ENCODE data around the gene RXRB.

GRCh38 chr6:33236852-33237251 lies 36.4 kb upstream of the RXRB start:
- TF ChIP-seq CTCF (conservative IDR thresholded peaks at IDR 0.05 in 1 of 2, IDR thresholded peaks at IDR 0.05 in 1 of 2; ENCODE audit: low read depth in 1 of 2, low read length in 2 of 2), result no peak
- TF ChIP-seq EZH2 (IDR thresholded peaks at IDR 0.05; ENCODE audit: low read length, missing control alignments), result no peak
